SU-DHL-6 (cell line): ENCODE measurements around the gene CMTM7.

ENCODE experiments used
- H2AFZ ChIP-seq: fragments of 200-600 bp; sonication (generic); 2 replicates; pipeline ENCODE4 v1.6.1; 2014; ENCODE audit warnings: low read depth, mild to moderate bottlenecking, moderate library complexity, mixed read lengths, antibody characterized with exemption, low read length; ENCODE audit not compliant: severe bottlenecking
- H3F3A ChIP-seq: fragments of 200-600 bp; shearing (Covaris generic); 2 replicates; pipeline ENCODE4 v1.6.0; 2016; ENCODE audit warnings: antibody characterized with exemption, mild to moderate bottlenecking; ENCODE audit not compliant: insufficient read depth
- H3K27ac ChIP-seq: fragments of 200-600 bp; sonication (generic); 2 replicates; pipeline ENCODE4 v1.5.1; 2016; ENCODE audit warnings: low read depth, mild to moderate bottlenecking, low read length, moderate library complexity, mixed read lengths
- H3K27me3 ChIP-seq: fragments of 200-600 bp; sonication (generic), shearing (Covaris generic); 2 replicates; pipeline ENCODE4 v1.6.0; 2014; ENCODE audit warnings: mild to moderate bottlenecking, low read length
- H3K36me3 ChIP-seq: fragments of 200-600 bp; sonication (generic); 2 replicates; pipeline ENCODE4 v1.6.1; 2014; ENCODE audit warnings: mild to moderate bottlenecking, low read length, mixed read lengths
- H3K4me2 ChIP-seq: fragments of 300-600, 200-600 bp; shearing (Covaris generic), sonication (generic); 2 replicates; pipeline ENCODE4 v1.6.0; 2014; ENCODE audit warnings: low read length, low read depth, mild to moderate bottlenecking; ENCODE audit not compliant: poor library complexity, severe bottlenecking
- H3K4me3 ChIP-seq: fragments of 200-600 bp; sonication (generic); 2 replicates; pipeline ENCODE4 v1.5.1; 2014; ENCODE audit warnings: antibody characterized with exemption, low read length, mild to moderate bottlenecking, mixed read lengths; ENCODE audit not compliant: insufficient read depth, poor library complexity, severe bottlenecking
- H3K79me2 ChIP-seq: fragments of 200-600 bp; sonication (generic); 2 replicates; pipeline ENCODE4 v1.6.1; 2014; ENCODE audit warnings: mild to moderate bottlenecking, low read length, moderate library complexity; ENCODE audit not compliant: insufficient read depth
- H3K9ac ChIP-seq: fragments of 200-600 bp; sonication (generic); 2 replicates; pipeline ENCODE4 v1.7.0; 2014; ENCODE audit warnings: mild to moderate bottlenecking, low read length
- H3K9me2 ChIP-seq: fragments of 200-600 bp; sonication (generic); replicated peaks from 2 replicates; pipeline ENCODE4 v1.6.1; 2014; ENCODE audit warnings: low read length; ENCODE audit not compliant: insufficient read depth
- H3K9me3 ChIP-seq: fragments of 200-600 bp; sonication (generic); 2 replicates; pipeline ENCODE4 v1.6.1; 2014; ENCODE audit warnings: low read length, mixed read lengths; ENCODE audit not compliant: insufficient read depth
- H4K20me1 ChIP-seq: fragments of 200-600 bp; sonication (generic); 2 replicates; pipeline ENCODE4 v1.6.1; 2014; ENCODE audit warnings: low read depth, mild to moderate bottlenecking, antibody characterized with exemption, low read length, moderate library complexity, mixed read lengths
- CTCF ChIP-seq: fragments of 200-600 bp; sonication (generic); IDR thresholded peaks from one replicate; pipeline ENCODE4 v1.5.1; 2017; ENCODE audit warnings: antibody characterized with exemption, mild to moderate bottlenecking, low read length, moderate library complexity; ENCODE audit not compliant: insufficient read depth, poor library complexity, severe bottlenecking
- EZH2phosphoT487 ChIP-seq: fragments of 200-600 bp; sonication (generic), shearing (Covaris generic); conservative IDR thresholded peaks from 2 replicates; pipeline ENCODE4 v1.6.1; 2018; ENCODE audit warnings: mild to moderate bottlenecking, antibody characterized with exemption, low read length, moderate library complexity, mixed read lengths

Gene CMTM7

GRCh38 chr3:32420126-32421038 is 28.7 kb downstream of the CMTM7 start:
- no peak overlapping the region for H3K9ac ChIP-seq
- H3K36me3 ChIP-seq: no peaks in the 10 kb centered on the region
- no peak for TF ChIP-seq CTCF
- no peak for TF ChIP-seq EZH2phosphoT487
- no peaks in the 10 kb centered on the region for H3K27me3 ChIP-seq
- no peaks in the 10 kb centered on the region for H3F3A ChIP-seq
- H3K27ac ChIP-seq: no peak overlapping the region
- H3K79me2 ChIP-seq: no peaks in the 10 kb centered on the region
- H3K4me2 ChIP-seq: no peak overlapping the region
- H4K20me1 ChIP-seq: no peaks in the 10 kb centered on the region
- no peaks in the 10 kb centered on the region for H3K9me2 ChIP-seq
- H2AFZ ChIP-seq: no peak overlapping the region
- H3K9me3 ChIP-seq: no peaks in the 10 kb centered on the region
- H3K4me3 ChIP-seq: no peak overlapping the region

GRCh38 chr3:32421185-32421584 is 29.5 kb downstream of the CMTM7 start:
- TF ChIP-seq CTCF (no peak), EZH2phosphoT487 (no peak)
- Histone ChIP-seq H3K9me3 (no peaks in the 10 kb centered on the region), H3K4me3 (no peak overlapping the region), H4K20me1 (no peaks in the 10 kb centered on the region), H3K9ac (no peak overlapping the region), H3K27me3 (no peaks in the 10 kb centered on the region), H3K36me3 (no peaks in the 10 kb centered on the region), H3K9me2 (no peaks in the 10 kb centered on the region), H3K4me2 (no peak overlapping the region), H3K79me2 (no peaks in the 10 kb centered on the region), H3F3A (no peaks in the 10 kb centered on the region), H2AFZ (no peak overlapping the region), H3K27ac (no peak overlapping the region)

GRCh38 chr3:32421991-32422859 is 30.6 kb downstream of the CMTM7 start:
- H3K9ac ChIP-seq: no peak overlapping the region
- no peak overlapping the region for H3K4me2 ChIP-seq
- H3F3A ChIP-seq: no peaks in the 10 kb centered on the region
- no peaks in the 10 kb centered on the region for H3K9me3 ChIP-seq
- H3K79me2 ChIP-seq: no peaks in the 10 kb centered on the region
- H3K27ac ChIP-seq: no peak overlapping the region
- no peaks in the 10 kb centered on the region for H3K36me3 ChIP-seq
- H3K9me2 ChIP-seq: no peaks in the 10 kb centered on the region
- no peak for TF ChIP-seq EZH2phosphoT487
- no peak for TF ChIP-seq CTCF
- no peak overlapping the region for H3K4me3 ChIP-seq
- H2AFZ ChIP-seq: no peak overlapping the region
- H3K27me3 ChIP-seq: no peaks in the 10 kb centered on the region
- H4K20me1 ChIP-seq: no peaks in the 10 kb centered on the region
